EL (cell line): ENCODE measurements around the gene JAKMIP3.
"Not testable (repeated sequence)": the region's sequence is repeated elsewhere in the genome, so short reads cannot be mapped to it uniquely, and the experiment has no call there.

ENCODE experiments used
- DNase-seq: peaks from one replicate; pipeline ENCODE4 v3.0.0-alpha.2; 2016

Gene JAKMIP3

DNA sequence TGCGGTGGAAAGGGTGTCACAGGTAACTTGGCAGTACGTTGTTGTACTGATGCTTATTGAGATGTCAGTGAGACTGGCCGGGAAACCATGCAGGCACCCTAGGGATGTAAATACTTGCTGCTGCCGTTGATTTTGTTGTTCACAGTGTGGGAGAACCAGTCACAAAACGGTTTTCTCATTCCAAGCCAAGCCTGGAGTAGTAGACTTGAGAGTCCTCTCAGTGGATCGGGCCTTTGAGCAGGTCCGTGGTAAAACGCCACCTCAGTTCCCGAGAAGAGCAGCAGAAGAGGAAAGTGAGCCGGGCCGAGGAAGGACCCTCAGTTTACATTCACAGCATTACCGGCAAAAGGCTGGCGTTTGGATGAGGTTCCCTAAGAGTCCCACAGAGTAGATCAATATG, 1.1 kb downstream of the JAKMIP3 start:
- DNase-seq, result no peak

DNA sequence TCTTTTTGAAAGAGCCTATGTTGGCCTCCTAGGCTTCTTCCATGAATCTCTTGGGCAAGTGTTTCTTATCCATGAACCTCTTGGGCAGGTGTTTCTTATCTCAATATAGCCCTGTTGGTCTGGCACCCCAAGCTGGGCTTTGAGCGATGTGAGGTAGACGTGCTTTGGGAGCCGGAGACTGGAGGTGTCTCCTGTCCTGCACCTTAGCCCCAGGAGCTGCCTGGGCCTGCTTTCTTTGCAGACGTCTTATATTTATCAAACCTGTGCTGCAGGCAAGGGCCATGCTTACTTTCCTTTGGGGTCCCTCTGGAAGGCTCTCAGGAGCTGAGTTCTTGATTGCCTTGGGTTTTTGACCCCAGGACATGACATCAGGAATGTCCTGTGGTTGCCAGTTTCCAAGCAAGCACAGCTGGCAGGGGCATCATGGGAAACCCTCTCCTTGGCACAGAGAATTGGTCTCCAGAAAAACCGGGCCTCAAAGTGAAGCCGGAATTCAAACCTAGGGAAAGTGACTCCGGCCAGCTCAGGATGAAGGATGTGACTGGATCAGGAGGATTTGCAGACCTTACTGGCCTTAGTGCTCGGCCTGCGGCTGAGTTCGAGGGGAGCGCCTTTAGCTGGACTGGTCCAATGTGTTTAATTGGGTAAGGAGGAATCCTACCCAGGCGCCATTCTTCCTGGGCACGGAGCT, 2.8 kb downstream of the JAKMIP3 start:
- no peak for DNase-seq

DNA sequence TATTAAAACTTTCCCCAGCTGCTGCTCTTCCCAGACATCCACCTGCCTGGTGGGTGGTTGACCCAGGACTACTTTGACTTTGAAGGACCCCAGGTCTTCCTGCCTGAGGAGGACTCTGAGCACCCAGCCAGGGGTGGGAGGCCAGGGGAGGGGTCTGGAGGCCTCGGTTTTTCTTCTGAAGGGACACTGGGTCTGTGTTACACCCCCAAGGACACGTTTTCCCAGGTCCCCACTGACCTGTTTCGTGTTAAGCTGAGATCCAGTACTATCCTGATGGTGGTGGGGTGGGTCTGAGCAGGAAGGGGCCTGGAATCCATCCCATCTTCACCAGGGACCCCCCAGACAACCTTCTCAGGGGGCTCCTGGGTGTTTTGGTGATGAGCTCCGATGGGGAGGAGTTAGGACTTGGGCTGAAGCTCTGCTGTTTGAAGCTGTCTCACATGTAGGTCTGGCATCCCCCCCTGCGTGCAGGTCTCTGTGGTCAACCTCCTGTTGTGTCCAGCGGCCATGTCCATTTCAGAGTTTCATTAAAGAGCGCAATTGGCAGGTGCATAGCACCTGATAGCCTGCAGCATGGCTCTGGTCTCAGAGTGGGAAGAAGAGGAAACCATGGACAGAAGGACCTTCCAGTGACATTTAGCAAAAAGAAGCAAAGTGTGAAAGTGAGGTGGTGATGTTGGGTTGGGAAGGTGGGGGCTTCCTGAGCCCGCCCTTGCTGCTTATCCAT, 3.5 kb downstream of the JAKMIP3 start:
- DNase-seq, result no peak

- DNase-seq, result no peak
Observed at GRCh38 chr10:132069849-132070182, 4.1 kb downstream of the JAKMIP3 start.

GRCh38 chr10:132070724-132071123, 5.0 kb downstream of the JAKMIP3 start:
- no peak for DNase-seq

DNA sequence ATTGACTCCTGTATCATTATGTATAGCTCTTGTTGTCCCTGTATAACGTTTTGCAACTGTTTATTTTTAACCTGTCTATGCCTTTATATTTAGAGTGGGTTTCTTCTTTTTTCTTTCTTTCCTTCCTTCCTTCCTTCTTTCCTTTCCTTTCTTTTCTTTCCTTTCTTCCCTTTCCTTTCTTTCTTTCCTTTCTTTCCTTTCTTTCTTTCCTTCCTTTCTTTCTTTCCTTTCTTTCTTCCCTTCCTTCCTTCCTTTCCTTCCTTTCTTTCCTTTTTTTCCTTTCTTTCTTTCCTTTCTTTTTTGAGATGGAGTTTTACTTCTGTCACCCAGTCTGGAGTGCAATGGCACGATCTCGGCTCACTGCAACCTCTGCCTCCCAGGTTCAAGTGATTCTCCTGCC, 5.9 kb downstream of the JAKMIP3 start:
- no peak for DNase-seq

DNA sequence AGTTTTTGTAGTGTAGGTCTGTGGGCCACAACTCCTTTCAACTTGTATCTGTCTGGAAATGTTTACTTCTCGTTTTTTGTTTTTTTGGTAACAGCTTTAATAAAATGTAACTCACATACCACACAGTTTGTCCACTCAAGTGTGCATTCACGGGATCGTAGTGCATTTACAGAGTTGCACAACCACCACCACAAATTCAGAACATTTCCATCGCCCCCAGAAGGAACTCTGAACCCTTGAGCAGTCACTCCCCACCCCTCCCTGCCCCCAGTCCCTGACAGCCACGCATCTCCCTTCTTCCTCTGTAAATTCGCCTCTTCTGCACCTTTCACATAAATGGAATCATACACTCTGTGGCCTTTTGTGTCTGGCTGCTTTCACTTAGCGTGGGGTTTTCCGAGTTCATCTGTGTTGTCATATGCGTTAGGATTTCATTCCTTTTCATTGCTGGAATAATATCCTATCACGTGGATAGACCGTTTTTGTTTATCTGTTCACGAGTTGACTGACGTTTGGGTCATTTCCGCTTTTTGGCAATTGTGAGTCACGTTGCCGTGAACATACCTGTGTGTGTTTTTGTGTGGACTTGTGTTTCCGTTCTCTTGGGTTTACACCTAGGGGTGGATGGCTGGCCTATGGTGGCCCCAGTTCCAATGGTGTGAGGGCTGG, 10.3 kb downstream of the JAKMIP3 start:
- no peak for DNase-seq

GRCh38 chr10:132076578-132077081, 10.9 kb downstream of the JAKMIP3 start:
- DNase-seq, result no peak

- no peak for DNase-seq
Observed at GRCh38 chr10:132077091-132077490, 11.3 kb downstream of the JAKMIP3 start.

GRCh38 chr10:132078746-132079345, 13.1 kb downstream of the JAKMIP3 start:
- DNase-seq, result no peak

GRCh38 chr10:132084384-132084783, 18.6 kb downstream of the JAKMIP3 start:
- DNase-seq, result not testable (repeated sequence)

DNA sequence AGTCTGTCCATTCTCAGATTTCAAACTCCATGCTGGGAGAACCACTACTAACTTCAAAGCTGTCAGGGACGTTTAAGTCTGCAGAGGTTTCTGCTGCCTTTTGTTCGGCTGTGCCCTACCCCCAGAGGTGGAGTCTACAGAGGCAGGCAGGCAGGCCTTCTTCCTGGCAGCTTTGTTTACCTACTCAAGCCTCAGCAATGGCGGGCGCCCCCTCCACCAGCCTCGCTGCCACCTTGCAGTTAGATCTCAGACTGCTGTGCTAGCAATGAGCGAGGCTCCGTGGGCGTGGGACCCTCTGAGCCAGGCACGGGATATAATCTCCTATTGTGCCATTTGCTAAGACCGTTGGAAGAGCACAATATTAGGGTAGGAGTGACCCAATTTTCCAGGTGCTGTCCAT, 27.5 kb downstream of the JAKMIP3 start:
- DNase-seq, result not testable (repeated sequence)

DNA sequence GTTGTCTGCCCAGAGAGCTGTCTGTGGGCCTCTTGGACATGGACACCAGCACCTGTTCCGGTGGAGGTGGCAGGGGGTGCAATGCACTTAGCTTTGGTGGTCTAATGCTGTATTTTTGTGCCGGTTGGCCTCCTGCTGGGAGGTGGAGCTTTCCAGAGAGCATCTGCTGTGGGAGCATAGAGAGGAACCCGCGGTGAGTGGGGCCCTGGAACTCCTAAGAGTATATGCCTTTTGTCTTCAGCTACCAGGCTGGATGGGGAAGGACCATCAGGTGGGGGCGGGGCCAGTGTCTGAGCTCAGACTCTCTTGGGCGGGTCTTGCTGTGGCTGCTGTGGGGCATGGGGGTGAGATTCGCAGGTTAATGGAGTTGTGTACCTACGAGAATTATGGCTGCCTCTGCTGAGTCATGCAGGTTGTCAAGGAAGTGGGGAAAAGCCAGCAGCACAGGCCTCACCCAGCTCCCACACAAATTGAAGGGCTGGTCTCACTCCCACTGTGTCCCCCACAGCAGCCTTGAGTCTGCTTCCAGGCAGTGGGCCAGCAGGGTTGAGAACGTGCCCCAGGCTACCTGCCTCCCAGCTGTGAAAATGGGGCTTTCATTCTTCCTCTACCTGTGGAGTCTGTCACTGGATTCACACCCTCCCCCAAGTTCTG, 29.0 kb downstream of the JAKMIP3 start:
- DNase-seq, result no peak

GRCh38 chr10:132095403-132096113, 29.8 kb downstream of the JAKMIP3 start:
- no peak for DNase-seq

DNA sequence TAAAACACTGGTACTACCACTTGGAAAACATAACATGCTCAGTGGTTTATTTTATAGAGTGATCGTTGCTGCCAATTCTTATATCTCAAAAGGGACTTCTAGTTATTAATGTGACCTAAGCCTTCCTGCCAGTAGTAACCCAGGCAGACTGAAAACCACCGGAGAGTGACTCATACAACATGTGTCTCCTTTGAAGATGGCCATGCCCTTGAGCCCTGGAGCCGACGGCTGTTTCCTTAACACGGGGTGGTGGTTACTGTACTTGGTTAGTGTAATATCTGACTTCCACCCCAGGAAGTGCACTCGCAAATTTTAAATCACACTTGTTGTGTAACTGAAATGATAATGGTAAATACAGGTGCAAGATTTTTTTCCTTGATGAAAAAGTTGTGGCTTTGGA, 30.5 kb downstream of the JAKMIP3 start:
- DNase-seq, result peak; percentile 59

- no peak for DNase-seq
Observed at GRCh38 chr10:132096863-132097478, 31.2 kb downstream of the JAKMIP3 start.

- DNase-seq, result no peak
Observed at GRCh38 chr10:132097609-132098377, 32.0 kb downstream of the JAKMIP3 start.

DNA sequence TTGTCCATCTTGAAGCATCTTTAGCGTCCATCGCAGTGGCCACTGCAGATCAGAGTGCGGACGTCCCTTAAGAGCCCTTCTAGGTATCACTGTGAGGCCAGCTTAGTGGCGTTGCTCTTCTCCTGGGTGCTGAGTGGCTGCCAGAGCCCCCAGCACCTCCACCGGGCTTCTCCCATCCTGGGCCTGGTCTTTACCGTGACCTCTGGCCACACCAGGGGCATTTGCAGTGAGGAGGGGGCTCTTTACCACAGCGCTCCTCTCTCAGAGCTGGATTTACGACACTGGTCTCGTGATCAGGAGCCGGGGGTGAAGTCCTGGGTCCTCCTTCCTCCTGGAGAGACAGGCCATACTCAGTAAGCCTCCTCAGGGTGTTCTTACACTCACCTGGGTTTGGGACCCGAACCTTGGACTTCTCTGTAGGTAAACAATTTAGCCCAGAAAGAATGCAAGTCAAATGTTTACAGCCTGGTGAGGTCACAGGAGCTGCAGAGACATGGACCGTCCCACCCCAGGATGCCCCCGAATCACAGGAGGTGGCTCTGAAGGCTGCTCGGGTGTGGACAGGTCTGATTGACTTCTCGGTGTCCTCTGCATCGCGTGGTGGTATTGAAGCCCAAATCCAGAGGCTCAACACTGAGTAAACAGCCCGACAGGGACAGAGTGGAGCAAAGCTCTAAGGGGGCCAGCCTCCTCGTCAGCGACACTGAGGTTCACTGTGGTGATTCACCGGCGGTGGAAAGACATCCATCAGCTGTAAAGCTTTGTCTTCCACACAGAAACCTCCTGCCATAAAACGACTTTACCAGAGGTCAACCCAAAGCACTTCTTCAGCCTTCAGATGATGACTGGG, 33.0 kb downstream of the JAKMIP3 start:
- DNase-seq, result no peak

GRCh38 chr10:132099389-132100090, 33.8 kb downstream of the JAKMIP3 start:
- DNase-seq, result no peak
